CD14-positive monocyte (primary cell): ENCODE results near the gene TERB1. TPM values are rescaled to one million over a fixed set of nuclear protein-coding genes. Genes with fewer than 3 reads are reported as not detected.

Experiments used
- DNase-seq, 3 donors: peaks; one replicate each; pipeline ENCODE4 v3.0.0-alpha.2; 2011 to 2022
- H2AFZ ChIP-seq: 2 replicates; pipeline ENCODE4 v1.6.0; 2012; ENCODE audit warnings: mild to moderate bottlenecking, low read depth, low read length, inconsistent platforms; ENCODE audit not compliant: insufficient read depth, poor library complexity, severe bottlenecking
- H3K27ac ChIP-seq, 2 donors: 1 replicate in 1 of 2; 2 replicates in 1 of 2; pipeline ENCODE4 v1.5.1; 2012 to 2013; ENCODE audit warnings: low read length in 2 of 2, control low read depth in 1 of 2, inconsistent platforms in 1 of 2, low read depth in 1 of 2, mild to moderate bottlenecking in 1 of 2
- H3K27me3 ChIP-seq, 2 donors: one replicate each; pipeline versions ENCODE4 v1.6.0 to v1.6.1; 2011 to 2013; ENCODE audit warnings: low read length in 2 of 2; ENCODE audit not compliant: control insufficient read depth in 2 of 2, insufficient read depth in 2 of 2
- H3K36me3 ChIP-seq, 2 donors: replicated peaks in 1 of 2; 1 replicate in 1 of 2; 2 replicates in 1 of 2; pipeline versions ENCODE4 v1.5.1 to v1.6.1; 2012 to 2013; ENCODE audit warnings: low read length in 2 of 2, control low read depth in 1 of 2, inconsistent platforms in 1 of 2, mild to moderate bottlenecking in 1 of 2; ENCODE audit not compliant: insufficient read depth in 2 of 2, control insufficient read depth in 1 of 2
- H3K4me1 ChIP-seq, 2 donors: 1 replicate in 1 of 2; 2 replicates in 1 of 2; pipeline versions ENCODE4 v1.5.1 to v1.6.1; 2012 to 2013; ENCODE audit warnings: low read length in 2 of 2, control low read depth in 1 of 2, inconsistent platforms in 1 of 2, mild to moderate bottlenecking in 1 of 2, moderate library complexity in 1 of 2; ENCODE audit not compliant: insufficient read depth in 2 of 2, control insufficient read depth in 1 of 2
- H3K4me2 ChIP-seq: replicated peaks from 2 replicates; pipeline ENCODE3; 2012; ENCODE audit warnings: low read length, moderate library complexity, mild to moderate bottlenecking; ENCODE audit not compliant: poor library complexity, severe bottlenecking; ENCODE audit errors: extremely low read depth
- H3K4me3 ChIP-seq, 3 experiments: fragments of 200-600 bp in 1 of 3; sonication (generic) in 1 of 3; replicated peaks in 1 of 3; 1 replicate in 2 of 3; 2 replicates in 1 of 3; pipeline ENCODE4 v1.5.1; 2011 to 2013; ENCODE audit warnings: low read length in 3 of 3, mild to moderate bottlenecking in 3 of 3, control low read depth in 2 of 3, low read depth in 2 of 3, inconsistent platforms in 1 of 3, moderate library complexity in 1 of 3
- H3K79me2 ChIP-seq: 2 replicates; pipeline ENCODE4 v1.6.0; 2012; ENCODE audit warnings: mild to moderate bottlenecking, control low read depth, inconsistent platforms, low read length, moderate library complexity; ENCODE audit not compliant: insufficient read depth
- H3K9ac ChIP-seq: 2 replicates; pipeline ENCODE4 v1.6.0; 2017; ENCODE audit warnings: low read length, mild to moderate bottlenecking; ENCODE audit not compliant: insufficient read depth, poor library complexity, severe bottlenecking
- H3K9me3 ChIP-seq, 2 donors: replicated peaks in 1 of 2; 1 replicate in 1 of 2; 2 replicates in 1 of 2; pipeline versions ENCODE4 v1.5.1 to v1.6.1; 2012 to 2013; ENCODE audit warnings: low read length in 2 of 2, control low read depth in 1 of 2; ENCODE audit not compliant: control insufficient read depth in 1 of 2, insufficient read depth in 1 of 2
- H4K20me1 ChIP-seq: 2 replicates; pipeline ENCODE4 v1.6.0; 2012; ENCODE audit warnings: mild to moderate bottlenecking, low read length, control low read depth, moderate library complexity; ENCODE audit not compliant: insufficient read depth
- H3K27ac Mint-ChIP-seq, 7 donors: one replicate each; pipeline ENCODE4 v1.8.0; 2020; ENCODE audit warnings: mild to moderate bottlenecking in 7 of 7, mixed read lengths in 7 of 7, moderate library complexity in 6 of 7, inconsistent platforms in 2 of 7
- H3K27me3 Mint-ChIP-seq, 3 donors: one replicate each; pipeline ENCODE4 v1.8.0; 2021 to 2022; ENCODE audit warnings: low read depth in 3 of 3, mild to moderate bottlenecking in 3 of 3, mixed read lengths in 3 of 3, moderate library complexity in 3 of 3, inconsistent platforms in 1 of 3
- H3K36me3 Mint-ChIP-seq, 2 donors: one replicate each; pipeline ENCODE4 v1.8.0; 2020; ENCODE audit warnings: mixed read lengths in 2 of 2, inconsistent platforms in 1 of 2, mild to moderate bottlenecking in 1 of 2
- H3K4me1 Mint-ChIP-seq: one replicate; pipeline ENCODE4 v1.8.0; 2020; ENCODE audit warnings: mild to moderate bottlenecking, mixed read lengths
- H3K4me3 Mint-ChIP-seq, 2 donors: one replicate each; pipeline ENCODE4 v1.8.0; 2020; ENCODE audit warnings: mild to moderate bottlenecking in 2 of 2, mixed read lengths in 2 of 2, moderate library complexity in 1 of 2
- H3K9me3 Mint-ChIP-seq, 7 donors: one replicate each; pipeline ENCODE4 v1.8.0; 2020 to 2022; ENCODE audit warnings: mixed read lengths in 7 of 7, mild to moderate bottlenecking in 6 of 7, moderate library complexity in 6 of 7, inconsistent platforms in 2 of 7
- CTCF ChIP-seq: fragments of 200-600 bp; IDR thresholded peaks from one replicate; pipeline ENCODE4 v1.8.0; 2022; ENCODE audit warnings: antibody characterized with exemption, mild to moderate bottlenecking
- WGBS: methylation state at CpG from one replicate; pipeline ENCODE4 v1.1.5; 2013; ENCODE audit warnings: missing lambda C conversion rate; ENCODE audit not compliant: insufficient coverage; 5-methylcytosine and 5-hydroxymethylcytosine counted together
- intact Hi-C, 2 donors: fragments of 100-400 bp; cut with micrococcal nuclease; formaldehyde crosslinking; loops; one replicate each; pipeline versions ENCODE4 v1.15.0 to v1.15.1; 2023
- polyA plus RNA-seq, 3 donors: library from polyadenylated mRNA; depleted of rRNA in 1 of 3; unstranded in 2 of 3; stranded (reverse) in 1 of 3; fragments of 300-500 nt in 2 of 3; fragments of >200 nt in 1 of 3; fragmentation: Illumina TruSeq in 2 of 3; gene quantifications; 1 replicate in 2 of 3; 2 replicates in 1 of 3; pipeline ENCODE4 v1.2.3, GENCODE V29; 2012 to 2021

The TERB1 gene
- polyA plus RNA-seq, 3 donors, result not detected

DNA sequence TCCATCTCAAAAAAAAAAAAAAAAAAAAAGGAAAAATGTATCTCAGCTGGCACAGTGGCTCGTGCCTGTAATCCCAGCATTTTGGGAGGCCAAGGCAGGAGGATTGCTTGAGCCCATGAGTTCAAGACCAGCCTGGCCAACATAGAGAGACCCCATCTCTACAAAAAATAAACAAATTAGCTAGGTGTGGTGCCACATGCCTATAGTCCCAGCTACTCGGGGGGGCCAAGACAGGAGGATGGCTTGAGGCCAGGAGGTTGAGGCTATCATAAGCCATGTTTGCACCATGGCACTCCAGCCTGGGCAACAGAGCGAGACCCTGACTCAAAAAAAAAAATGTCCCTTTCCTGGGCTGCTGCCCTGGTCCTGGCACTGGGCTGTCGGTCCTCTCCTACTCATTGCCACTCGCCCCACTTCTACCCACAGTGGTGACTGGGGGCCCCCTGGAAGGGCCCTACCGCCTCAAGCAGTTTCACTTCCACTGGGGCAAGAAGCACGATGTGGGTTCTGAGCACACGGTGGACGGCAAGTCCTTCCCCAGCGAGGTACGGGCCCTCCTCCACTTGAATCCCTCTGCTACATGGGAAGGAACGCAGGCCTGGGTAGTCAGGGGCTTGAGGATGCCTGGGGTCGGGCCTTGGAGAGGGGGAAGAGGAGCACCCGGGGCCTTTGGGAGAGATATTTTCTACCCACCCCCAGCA lies 48.9 kb upstream of the TERB1 start:
- intact Hi-C loops, result no loop called here
- Histone ChIP-seq H3K4me1 (peaks cover 7 to 11% of the 10 kb centered on the region in 2 donors), H3K36me3 (no peaks in the 10 kb centered on the region), H2AFZ (peak overlapping the region; percentile 43), H3K9me3 (peaks cover 0 to 5% of the 10 kb centered on the region in 2 donors), H3K4me3 (no peak overlapping the region), H4K20me1 (no peaks in the 10 kb centered on the region), H3K9ac (no peak overlapping the region), H3K79me2 (no peaks in the 10 kb centered on the region), H3K27me3 (peaks cover 11 to 45% of the 10 kb centered on the region in 2 donors), H3K27ac (no peak overlapping the region), H3K4me2 (peak overlapping the region; percentile 3)
- DNase-seq, result peak in 1 of 3 donors; percentile 24
- Mint-ChIP-seq H3K27ac (no peak overlapping the region), H3K4me3 (no peak overlapping the region), H3K27me3 (peaks cover 46 to 88% (median 55%) of the 10 kb centered on the region in 3 donors), H3K4me1 (peaks cover 16% of the 10 kb centered on the region), H3K36me3 (peaks cover 0 to 4% of the 10 kb centered on the region in 2 donors), H3K9me3 (peaks cover 0 to 4% (median 0%) of the 10 kb centered on the region in 7 donors)
- no peak for TF ChIP-seq CTCF
- 33% methylated on average over 3 of the region's 14 CpGs for WGBS

DNA sequence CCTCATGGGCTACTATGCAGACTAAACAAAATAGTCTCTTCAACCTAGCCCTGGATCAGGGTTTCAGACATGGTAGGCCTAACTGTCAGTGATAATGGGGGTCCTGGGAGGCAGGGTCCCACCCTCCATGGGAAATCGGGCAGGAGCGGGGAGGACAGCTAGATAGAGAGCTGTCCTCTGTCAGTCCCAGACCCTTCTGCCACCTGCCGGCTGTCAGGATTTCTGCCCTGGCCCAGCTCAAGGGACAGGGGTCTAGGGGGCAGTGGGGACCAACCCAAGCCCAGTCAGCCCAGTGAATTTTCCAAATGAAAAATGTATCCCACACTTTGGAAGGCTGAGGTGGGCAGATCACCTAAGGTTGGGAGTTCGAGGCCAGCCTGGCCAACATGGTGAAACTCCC lies 48.2 kb upstream of the TERB1 start:
- no peak overlapping the region for H2AFZ ChIP-seq
- intact Hi-C loops, result no loop called here
- TF ChIP-seq CTCF, result no peak
- no peak overlapping the region for H3K27ac Mint-ChIP-seq
- no peak overlapping the region for H3K9ac ChIP-seq
- no peaks in the 10 kb centered on the region for H3K36me3 ChIP-seq
- no peaks in the 10 kb centered on the region for H4K20me1 ChIP-seq
- peaks cover 0 to 9% (median 2%) of the 10 kb centered on the region in 7 donors for H3K9me3 Mint-ChIP-seq
- no peak overlapping the region for H3K4me2 ChIP-seq
- peaks cover 13 to 52% of the 10 kb centered on the region in 2 donors for H3K27me3 ChIP-seq
- peaks cover 21% of the 10 kb centered on the region for H3K4me1 Mint-ChIP-seq
- H3K4me3 Mint-ChIP-seq, result no peak overlapping the region
- no peak overlapping the region for H3K4me3 ChIP-seq
- H3K9me3 ChIP-seq, result peaks cover 0 to 11% of the 10 kb centered on the region in 2 donors
- no peaks in the 10 kb centered on the region for H3K79me2 ChIP-seq
- DNase-seq, result no peak
- H3K36me3 Mint-ChIP-seq, result peaks cover 0 to 5% of the 10 kb centered on the region in 2 donors
- H3K4me1 ChIP-seq, result peaks cover 10 to 15% of the 10 kb centered on the region in 2 donors
- no peak overlapping the region for H3K27ac ChIP-seq
- peaks cover 49 to 91% (median 63%) of the 10 kb centered on the region in 3 donors for H3K27me3 Mint-ChIP-seq
- WGBS, result 100% methylated on average over 3 of the region's 4 CpGs
